Panc1 (cell line): Measurements from ENCODE around the gene CCT7. TPM values are rescaled to one million over a fixed set of nuclear protein-coding genes. Genes with fewer than 3 reads are reported as not detected.
A peak's percentile ranks its signal among the peaks of the same experiment; 100 is the strongest.

Experiments
- ATAC-seq: fragments of 200-7000 bp; cut with Tn5 transposase; 2 replicates; pipeline ENCODE4 v1.9.1; 2020; ENCODE audit warnings: mild to moderate bottlenecking, moderate library complexity
- BruUV-seq: library from RNA; stranded (reverse); fragments of 400-500 nt; replicated peaks from 2 replicates; lab custom pipeline; 2021; lab: Mats Ljungman, UMichigan
- CTCF ChIA-PET: fragments of 300-600 bp; sonication (Branson Sonifier 250); formaldehyde crosslinking; loops from one replicate; lab custom pipeline; 2022; ENCODE audit warnings: antibody characterized with exemption; lab: Charles Lee
- POLR2A ChIA-PET: fragments of 300-600 bp; sonication (Branson Sonifier 250); formaldehyde crosslinking; loops from one replicate; lab custom pipeline; 2022; ENCODE audit warnings: antibody characterized with exemption; lab: Charles Lee
- DNase-seq: peaks from one replicate; pipeline ENCODE4 v3.0.0-alpha.2; 2010; ENCODE audit warnings: low read depth, low spot score
- H3K27ac ChIP-seq: 2 replicates; pipeline ENCODE4 v1.5.1; 2011; ENCODE audit warnings: mild to moderate bottlenecking, low read length, inconsistent platforms
- H3K27me3 ChIP-seq: fragments of 200-500 bp; sonication (Bioruptor generic); 2 replicates; pipeline ENCODE4 v1.6.0; 2014; ENCODE audit warnings: low read length, inconsistent platforms; ENCODE audit not compliant: control insufficient read depth, insufficient read depth
- H3K36me3 ChIP-seq: fragments of 200-500 bp; sonication (Bioruptor generic); 2 replicates; pipeline ENCODE4 v1.5.1; 2014; ENCODE audit warnings: inconsistent platforms, mild to moderate bottlenecking, low read length, moderate library complexity; ENCODE audit not compliant: control insufficient read depth, insufficient read depth
- H3K4me1 ChIP-seq: 2 replicates; pipeline ENCODE4 v1.5.1; 2011; ENCODE audit warnings: inconsistent platforms, mild to moderate bottlenecking, low read length, moderate library complexity; ENCODE audit not compliant: control insufficient read depth, insufficient read depth
- H3K4me3 ChIP-seq, 2 experiments: 2 replicates each; pipeline ENCODE4 v1.5.1; 2011 to 2012; ENCODE audit warnings: low read depth in 2 of 2, low read length in 2 of 2, mild to moderate bottlenecking in 2 of 2, inconsistent platforms in 1 of 2, moderate library complexity in 1 of 2
- H3K9me3 ChIP-seq: fragments of 200-500 bp; sonication (Bioruptor generic); 2 replicates; pipeline ENCODE4 v1.5.1; 2014; ENCODE audit warnings: low read depth, mild to moderate bottlenecking, inconsistent platforms, low read length, moderate library complexity; ENCODE audit not compliant: control insufficient read depth, insufficient read depth
- CTCF ChIP-seq: fragments of 450-650 bp; IDR thresholded peaks from 2 replicates; pipeline ENCODE4 v1.5.1; 2017; ENCODE audit warnings: mild to moderate bottlenecking
- POLR2AphosphoS5 ChIP-seq: IDR thresholded peaks from 2 replicates; pipeline ENCODE4 v1.6.1; 2012; ENCODE audit warnings: mild to moderate bottlenecking, low read depth, low read length, moderate library complexity
- REST ChIP-seq, 2 experiments: IDR thresholded peaks; 2 replicates each; pipeline ENCODE4 v1.6.1; 2011 to 2012; ENCODE audit warnings: low read depth in 2 of 2, control low read depth in 1 of 2, low read length in 1 of 2, mild to moderate bottlenecking in 1 of 2, moderate library complexity in 1 of 2; ENCODE audit not compliant: insufficient read depth in 1 of 2
- SIN3A ChIP-seq: IDR thresholded peaks from 2 replicates; pipeline ENCODE4 v1.6.1; 2012; ENCODE audit warnings: low read depth, mild to moderate bottlenecking, low read length, moderate library complexity, borderline replicate concordance; ENCODE audit not compliant: insufficient read depth
- TCF7L2 ChIP-seq: IDR thresholded peaks from 2 replicates; pipeline ENCODE4 v1.6.1; 2011; ENCODE audit warnings: mild to moderate bottlenecking, low read depth, low read length, inconsistent platforms
- in situ Hi-C: cut with HindIII; loops from 2 replicates; pipeline ENCODE4 v1.10.0; 2016; ENCODE audit warnings: low sequenced_read_pairs, low pct_unique_long_range_greater_than_20kb
- intact Hi-C: fragments of 100-400 bp; cut with micrococcal nuclease; formaldehyde crosslinking; loops from one replicate; pipeline ENCODE4 v1.10.0; 2022; ENCODE audit not compliant: unreplicated experiment
- total RNA-seq: library from RNA; stranded (reverse); gene quantifications from one replicate; pipeline ENCODE4 v1.2.1, GENCODE V29; 2021; ENCODE audit not compliant: unreplicated experiment

Gene CCT7
- total RNA-seq, 1 experiment from 2014 or later: 426 TPM

- CTCF ChIA-PET: interaction anchor here (0.6 kb wide), 1 partner anchor 73 kb away, joined by 4 read pairs; no protein-coding TSS in a partner anchor
- no peaks in the 10 kb centered on the region for H3K36me3 ChIP-seq
- BruUV-seq: no TSS peak
- H3K4me1 ChIP-seq: 0 out of 2 replicates have a peak, but pooled peaks cover 2% of the 10 kb centered on the region
- DNase-seq (no peak), ATAC-seq (peak; percentile 89)
- H3K27me3 ChIP-seq: peaks cover 49% of the 10 kb centered on the region
- in situ Hi-C loops: loop anchor here (10.0 kb wide), 1 partner anchor 59 kb away; the partner anchor contains the start of genes CCT7 and PRADC1
- intact Hi-C loops: no loop called here
- peak within 1 kb of the TSS; percentile 49 to 73 for H3K4me3 ChIP-seq
- H3K9me3 ChIP-seq: no peaks in the 10 kb centered on the region
- POLR2A ChIA-PET: interaction anchor here (0.6 kb wide), 1 partner anchor 254 kb away, joined by 6 read pairs; no protein-coding TSS in a partner anchor
- no peak within 1 kb of the TSS for H3K27ac ChIP-seq
- 0 out of 4 replicates have a peak, but pooled peaks of 1 of the 2 experiments have one; percentile 46 for TF ChIP-seq REST (IDR thresholded peaks at IDR 0.05; ENCODE audit: insufficient read depth in 1 of 2, low read depth in 2 of 2, low read length in 1 of 2)
- TF ChIP-seq TCF7L2: no peak
- TF ChIP-seq SIN3A: peak; percentile 63; the same call in 1 of the 2 replicates
- TF ChIP-seq CTCF: no peak
- no peak for TF ChIP-seq POLR2AphosphoS5
Observed at GRCh38 chr2:73293534-73294171, 59.5 kb downstream of the CCT7 start, which contains the start of gene EGR4. Gene EGR4 (minus strand): TSS chr2:73293548. CDS start chr2:73293317, 231 bp downstream.

GRCh38 chr2:73294239-73294638 lies 60.1 kb downstream of the CCT7 start:
- no peaks in the 10 kb centered on the region for H3K9me3 ChIP-seq
- DNase-seq (no peak), ATAC-seq (no peak)
- H3K36me3 ChIP-seq: no peaks in the 10 kb centered on the region
- TF ChIP-seq TCF7L2: no peak
- no peak for TF ChIP-seq REST (IDR thresholded peaks at IDR 0.05; ENCODE audit: insufficient read depth in 1 of 2, low read depth in 2 of 2, low read length in 1 of 2)
- TF ChIP-seq SIN3A: no peak
- TF ChIP-seq CTCF: no peak
- TF ChIP-seq POLR2AphosphoS5: no peak
- BruUV-seq: no TSS peak
- peaks cover 49% of the 10 kb centered on the region for H3K27me3 ChIP-seq
- no peak overlapping the region for H3K27ac ChIP-seq
- in situ Hi-C loops: loop anchor here (10.0 kb wide), 1 partner anchor 59 kb away; the partner anchor contains the start of genes CCT7 and PRADC1
- intact Hi-C loops: no loop called here
- POLR2A ChIA-PET: no interaction called here
- no peak overlapping the region for H3K4me3 ChIP-seq
- CTCF ChIA-PET: no interaction called here
- 0 out of 2 replicates have a peak, but pooled peaks cover 2% of the 10 kb centered on the region for H3K4me1 ChIP-seq
